Retinal pigment epithelial cell (primary cell): Measurements from ENCODE around the gene PDK2.
A peak's percentile ranks its signal among the peaks of the same experiment; 100 is the strongest.

ENCODE experiments used
- DNase-seq: peaks from one replicate; pipeline ENCODE4 v3.0.0-alpha.2; 2010; ENCODE audit warnings: low read depth
- H3K4me3 ChIP-seq: 2 replicates; pipeline ENCODE4 v1.5.1; 2011; ENCODE audit warnings: mild to moderate bottlenecking, low read length, control low read depth, moderate library complexity
- CTCF ChIP-seq: conservative IDR thresholded peaks from 2 replicates; pipeline ENCODE4 v1.5.1; 2011; ENCODE audit warnings: low read depth, low read length, control low read depth, inconsistent platforms

The PDK2 gene

DNA sequence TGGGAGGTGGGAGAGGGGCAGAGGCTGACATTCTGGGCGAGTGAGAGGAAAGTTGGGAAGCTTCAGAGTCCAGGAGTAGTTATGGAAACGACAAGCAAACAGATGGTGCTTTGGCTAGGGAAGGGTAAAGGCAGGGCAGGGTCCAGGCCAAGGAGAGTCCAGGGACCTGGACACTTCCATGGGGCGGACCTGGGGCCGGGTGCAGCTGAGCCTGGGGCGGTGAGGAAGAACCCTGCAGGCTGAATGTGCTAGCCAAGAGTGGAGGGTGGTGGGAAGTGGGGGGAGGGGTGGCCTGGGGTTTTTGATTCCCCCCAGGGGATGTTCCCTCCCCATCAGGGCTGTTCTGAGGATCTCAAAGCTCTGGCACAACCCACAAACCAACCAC, 52.7 kb downstream of the PDK2 start:
- H3K4me3 ChIP-seq, result peak overlapping the region; percentile 77
- no peak for DNase-seq

GRCh38 chr17:50148226-50149090, 53.3 kb downstream of the PDK2 start:
- no peak for DNase-seq
- peak; percentile 30 for TF ChIP-seq CTCF
- H3K4me3 ChIP-seq, result peak overlapping the region; percentile 77

More for the DNA sequence above, 52.7 kb downstream of the PDK2 start:
- no peak for TF ChIP-seq CTCF

- TF ChIP-seq CTCF, result no peak
- no peak for DNase-seq
- H3K4me3 ChIP-seq, result peak overlapping the region; percentile 77
Observed at GRCh38 chr17:50149091-50149416, 53.9 kb downstream of the PDK2 start.

DNA sequence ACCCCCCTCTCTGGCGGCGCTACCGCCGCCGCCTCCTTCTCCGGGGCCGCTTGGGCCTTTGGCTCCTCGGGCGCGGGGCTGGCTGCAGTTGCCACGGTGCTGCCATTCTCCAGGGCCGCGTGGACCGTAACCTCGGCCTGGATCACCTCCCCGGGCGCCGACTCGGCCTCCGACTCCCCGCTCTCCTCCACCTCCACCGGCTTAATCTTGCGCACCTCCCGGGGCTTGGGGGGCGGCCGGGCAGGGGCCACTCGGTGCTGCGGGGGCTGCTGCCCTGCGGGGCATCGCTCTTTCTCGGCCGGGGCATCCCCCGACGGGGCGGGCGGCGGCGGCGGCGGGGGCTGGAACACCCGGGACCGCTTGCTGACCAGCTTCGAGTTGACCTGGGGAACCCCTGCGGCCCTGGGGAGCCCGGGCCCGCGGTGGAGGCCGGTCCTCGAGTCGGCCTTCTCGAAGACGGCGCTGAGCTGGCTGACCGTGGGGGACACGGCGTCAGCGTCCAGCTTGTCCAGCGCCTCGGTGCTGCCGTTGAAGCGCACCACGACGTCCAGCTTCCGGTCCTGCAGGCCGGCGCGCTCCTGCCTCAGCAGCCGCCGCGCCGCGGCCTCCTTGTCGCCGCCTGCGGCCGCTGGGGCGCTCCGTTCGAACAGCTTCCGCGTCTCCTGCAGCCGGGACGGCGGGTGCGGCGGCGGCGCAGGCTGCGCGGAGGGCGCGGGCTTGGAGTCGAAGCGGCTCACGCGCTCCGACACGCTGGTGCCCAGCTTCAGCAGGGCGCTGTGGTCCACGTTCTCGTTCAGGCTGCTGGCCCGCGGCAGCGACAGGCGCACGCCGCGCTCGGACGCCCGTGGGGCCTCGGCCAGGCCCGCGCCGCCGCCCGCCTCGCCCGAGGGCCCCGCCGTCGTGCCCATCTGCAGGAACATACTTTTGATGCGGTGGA, 54.5 kb downstream of the PDK2 start:
- peak overlapping the region; percentile 77 for H3K4me3 ChIP-seq
- no peak for DNase-seq
- no peak for TF ChIP-seq CTCF

DNA sequence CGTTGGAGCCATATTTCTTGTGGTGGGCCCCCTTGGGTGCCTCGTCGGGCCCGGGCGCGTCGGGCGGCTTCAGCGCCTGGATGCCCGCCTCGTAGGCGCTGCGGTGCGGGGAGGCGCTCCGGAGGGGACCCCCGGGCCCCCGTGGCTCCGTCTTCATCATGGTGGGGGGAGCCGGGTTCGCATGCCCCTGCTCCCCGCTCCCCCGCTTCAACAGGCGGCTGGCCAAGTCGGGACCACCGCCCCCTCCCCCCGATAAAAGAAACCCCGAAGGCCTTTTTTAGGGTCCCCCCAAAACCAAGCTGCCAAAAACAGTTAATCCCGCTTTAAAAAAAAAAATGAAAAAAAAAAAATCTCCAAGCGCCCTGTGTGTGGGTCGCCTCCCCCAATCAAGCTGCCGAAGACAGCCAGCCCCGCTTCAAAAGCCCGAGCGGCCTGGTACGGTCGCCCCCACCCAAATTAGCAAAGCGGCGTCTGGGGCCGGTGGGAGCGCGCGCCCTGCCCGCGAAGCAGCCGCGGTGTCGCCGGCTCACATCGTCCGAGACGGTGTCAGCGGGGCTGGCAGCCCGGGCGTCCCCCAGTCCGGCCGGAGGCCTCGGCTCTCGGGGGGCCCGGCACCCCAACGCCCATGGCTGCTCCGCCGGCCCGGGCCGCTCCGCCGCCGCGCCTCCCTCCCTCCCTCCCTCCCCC, 55.3 kb downstream of the PDK2 start, which contains the start of gene PPP1R9B:
TSS of gene PPP1R9B (minus strand) at position 324 of the 687 bp plus-strand sequence. CDS start at position 160, 164 bp downstream.
- DNase-seq, result no peak
- no peak for TF ChIP-seq CTCF
- peak within 1 kb of the TSS; percentile 77 for H3K4me3 ChIP-seq

DNA sequence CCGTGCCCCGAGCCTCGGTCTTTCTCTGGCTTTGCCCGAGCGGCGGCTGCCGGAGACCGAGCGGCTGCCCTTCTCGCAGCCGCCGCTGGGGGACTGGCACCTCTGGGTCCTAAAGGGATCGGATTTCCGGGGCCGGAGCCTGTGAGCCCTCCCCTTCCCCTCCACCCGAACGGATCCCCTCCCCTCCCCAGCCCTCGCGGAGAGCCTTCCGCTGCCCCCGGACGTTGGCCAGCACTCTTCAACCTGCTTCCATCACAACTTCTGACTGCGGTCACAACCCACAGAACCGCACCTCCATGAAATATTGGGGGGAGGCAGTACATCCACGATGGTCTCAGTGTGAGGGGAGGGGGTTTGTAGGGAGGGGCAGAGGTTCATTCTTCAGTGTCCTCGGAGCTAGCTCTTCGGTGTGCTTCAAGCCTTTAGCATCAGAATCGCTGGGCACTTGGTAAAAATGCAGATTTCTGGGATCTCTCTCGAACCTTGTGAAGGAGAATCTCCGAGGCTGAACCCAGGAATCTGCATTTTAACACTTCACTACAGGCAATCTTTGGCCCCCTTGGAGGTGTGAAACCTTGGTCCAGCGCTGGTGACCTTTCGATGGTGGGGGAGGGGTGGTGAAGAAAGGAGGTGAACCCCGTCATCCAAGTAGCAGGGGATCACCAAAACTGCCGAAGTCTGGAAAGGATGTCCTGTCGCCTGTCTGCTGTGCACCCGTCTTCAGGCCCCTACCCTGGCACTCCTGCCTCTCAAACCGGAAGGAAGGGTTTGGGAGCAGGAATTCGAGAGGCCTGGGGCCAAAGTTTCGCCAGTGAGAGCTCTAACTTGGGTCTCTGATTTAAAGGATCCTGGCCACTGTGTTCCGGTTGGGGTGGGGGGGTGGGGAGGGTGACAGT, 56.1 kb downstream of the PDK2 start:
- DNase-seq, result no peak
- peak overlapping the region; percentile 77 for H3K4me3 ChIP-seq
- peak; percentile 59 for TF ChIP-seq CTCF
